Heart left ventricle (tissue), 16 donors: Measurements from ENCODE around the gene IL2RG. TPM values are rescaled to one million over a fixed set of nuclear protein-coding genes. Genes with fewer than 3 reads are reported as not detected.

ENCODE experiments used
- ATAC-seq, 4 donors: fragments of 200-7000 bp; cut with Tn5 transposase; one replicate each; pipeline ENCODE4 v1.9.1; 2020 to 2022; ENCODE audit warnings: moderate library complexity in 4 of 4, mild to moderate bottlenecking in 3 of 4, moderate number of reproducible peaks in 1 of 4
- DNase-seq, 5 donors: peaks; one replicate each; pipeline ENCODE4 v3.0.0-alpha.2; 2020
- H3K27ac ChIP-seq, 12 donors: fragments of 200-600 bp; sonication (generic) in 4 of 12; one replicate each; pipeline versions ENCODE4 v1.5.0 to v1.8.0; 2016 to 2022; ENCODE audit warnings: mild to moderate bottlenecking in 2 of 12
- H3K27me3 ChIP-seq, 9 donors: fragments of 200-600 bp; sonication (generic) in 2 of 9; one replicate each; pipeline versions ENCODE4 v1.5.1 to v1.8.0; 2016 to 2022; ENCODE audit warnings: mild to moderate bottlenecking in 3 of 9
- H3K36me3 ChIP-seq, 9 donors: fragments of 200-600 bp; sonication (generic) in 2 of 9; one replicate each; pipeline versions ENCODE4 v1.5.0 to v1.8.0; 2018 to 2022; ENCODE audit warnings: mild to moderate bottlenecking in 2 of 9
- H3K4me1 ChIP-seq, 12 donors: fragments of 200-600 bp; sonication (generic) in 4 of 12; one replicate each; pipeline versions ENCODE4 v1.5.0 to v1.8.0; 2016 to 2022; ENCODE audit warnings: mild to moderate bottlenecking in 3 of 12
- H3K4me3 ChIP-seq, 12 donors: fragments of 200-600 bp; sonication (generic) in 4 of 12; one replicate each; pipeline versions ENCODE4 v1.5.0 to v1.8.0; 2017 to 2022; ENCODE audit warnings: mild to moderate bottlenecking in 9 of 12, moderate library complexity in 4 of 12
- H3K9me3 ChIP-seq, 12 donors: fragments of 200-600 bp; sonication (generic) in 4 of 12; one replicate each; pipeline versions ENCODE4 v1.5.0 to v1.8.0; 2016 to 2022; ENCODE audit warnings: mild to moderate bottlenecking in 1 of 12
- CTCF ChIP-seq, 12 donors: fragments of 200-600 bp; sonication (generic) in 4 of 12; IDR thresholded peaks; one replicate each; pipeline versions ENCODE4 v1.5.0 to v1.8.0; 2018 to 2022; ENCODE audit warnings: antibody characterized with exemption in 12 of 12, mild to moderate bottlenecking in 5 of 12
- POLR2A ChIP-seq, 2 donors: fragments of 450-650 bp; IDR thresholded peaks; one replicate each; pipeline ENCODE4 v1.6.1; 2017; ENCODE audit warnings: antibody characterized with exemption in 2 of 2, mild to moderate bottlenecking in 2 of 2, moderate library complexity in 2 of 2
- WGBS, 4 donors: extraction: QIAGEN DNeasy Blood & Tissue Kit in 2 of 4; methylation state at CpG; one replicate each; pipeline versions ENCODE4 v1.1.5 to v1.1.7; 2013 to 2018; 5-methylcytosine and 5-hydroxymethylcytosine counted together
- intact Hi-C, 10 donors: fragments of 100-400 bp; cut with DNase I; formaldehyde crosslinking; loops; one replicate each; pipeline versions ENCODE4 v1.11.1 to v1.14.2; 2022
- polyA plus RNA-seq, 2 donors: library from polyadenylated mRNA; stranded (reverse); fragments of 200-250 nt; gene quantifications; one replicate each; pipeline ENCODE4 v1.2.3, GENCODE V29; 2013
- total RNA-seq, 9 donors: library from RNA; depleted of rRNA in 2 of 9; stranded (reverse); fragments of >200 nt in 2 of 9; fragmentation: NEBNext Ultra II Directional in 3 of 9; extraction: Animal tissue kit (Norgen Biotek cat#: 25700) in 3 of 9; gene quantifications; one replicate each; pipeline versions ENCODE4 v1.1.0 to v1.2.4, GENCODE V29; 2016 to 2023
- donor health status: ischemic (EF 13 %, LVEDD 7.1; RV severe dilation, severe dysfunction).
- donor health status: healthy with polysubstance abuse.
- donor health status: DM: no; HTN: yes; CAD: no.
- donor health status: DM: no; HTN: no; CAD: no.
- donor health status: ischemic (EF 25% LVEDD 6.9; RV normal size, moderate dysfunction).
- donor health status: ischemic (EF 25% LVEDD 5.7; RV mildly dilated, moderate dysfunction).
- donor health status: healthy.
- donor health status: DM: yes; HTN: yes; CAD: no.
- donor health status: ischemic (EF 35%, LVEDD 5.7; RV mildly dilated, moderate dysfunction).
- donor health status: nonischemic (EF 11% LVEDD 7.7; RV severe dilation, severe dysfunction).
- donor health status: DM: yes; HTN: yes; CAD: no.
- donor health status: PGD.
- donor health status: ischemic (EF 29% LVEDD 5.4; RV normal size, mild dysfunction).
- donor health status: nonischemic (EF 23%, LVEDD 6.1; RV moderate dilation, normal function).

Gene IL2RG
- total and polyA plus RNA-seq, 11 donors, result 0.44 to 25.2 (median 2.0) TPM

GRCh38 chrX:71106427-71106826 lies 5.0 kb downstream of the IL2RG start, which contains the start of gene CXorf65:
Gene CXorf65 (minus strand): TSS chrX:71106740. CDS start chrX:71106556, 184 bp downstream.
- ATAC-seq, result no peak
- TF ChIP-seq CTCF (IDR thresholded peaks at IDR 0.05), result no peak
- no peak for TF ChIP-seq POLR2A (IDR thresholded peaks at IDR 0.05)
- WGBS, 4 donors, result 67 to 100% (median 92%) methylated on average over 1 of the region's 1 CpG
- Histone ChIP-seq H3K9me3 (no peaks in the 10 kb centered on the region), H3K4me3 (no peak within 1 kb of the TSS), H3K36me3 (no peaks in the 10 kb centered on the region), H3K27me3 (peaks cover 0 to 4% (median 0%) of the 10 kb centered on the region in 9 donors), H3K27ac (no peak within 1 kb of the TSS), H3K4me1 (peaks cover 0 to 19% (median 0%) of the 10 kb centered on the region in 12 donors)
- intact Hi-C loops, result no loop called here
- DNase-seq, result no peak

GRCh38 chrX:71105628-71106027 lies 5.7 kb downstream of the IL2RG start:
- Histone ChIP-seq H3K27ac (no peak overlapping the region), H3K4me3 (no peak overlapping the region), H3K9me3 (no peaks in the 10 kb centered on the region), H3K4me1 (peaks cover 0 to 19% (median 0%) of the 10 kb centered on the region in 12 donors), H3K27me3 (peaks cover 0 to 4% (median 0%) of the 10 kb centered on the region in 9 donors), H3K36me3 (no peaks in the 10 kb centered on the region)
- DNase-seq, result no peak
- TF ChIP-seq POLR2A (IDR thresholded peaks at IDR 0.05), result no peak
- TF ChIP-seq CTCF (IDR thresholded peaks at IDR 0.05), result no peak
- intact Hi-C loops, result no loop called here
- no peak for ATAC-seq
- WGBS, 4 donors, result 82 to 95% (median 88%) methylated on average over 3 of the region's 3 CpGs

DNA sequence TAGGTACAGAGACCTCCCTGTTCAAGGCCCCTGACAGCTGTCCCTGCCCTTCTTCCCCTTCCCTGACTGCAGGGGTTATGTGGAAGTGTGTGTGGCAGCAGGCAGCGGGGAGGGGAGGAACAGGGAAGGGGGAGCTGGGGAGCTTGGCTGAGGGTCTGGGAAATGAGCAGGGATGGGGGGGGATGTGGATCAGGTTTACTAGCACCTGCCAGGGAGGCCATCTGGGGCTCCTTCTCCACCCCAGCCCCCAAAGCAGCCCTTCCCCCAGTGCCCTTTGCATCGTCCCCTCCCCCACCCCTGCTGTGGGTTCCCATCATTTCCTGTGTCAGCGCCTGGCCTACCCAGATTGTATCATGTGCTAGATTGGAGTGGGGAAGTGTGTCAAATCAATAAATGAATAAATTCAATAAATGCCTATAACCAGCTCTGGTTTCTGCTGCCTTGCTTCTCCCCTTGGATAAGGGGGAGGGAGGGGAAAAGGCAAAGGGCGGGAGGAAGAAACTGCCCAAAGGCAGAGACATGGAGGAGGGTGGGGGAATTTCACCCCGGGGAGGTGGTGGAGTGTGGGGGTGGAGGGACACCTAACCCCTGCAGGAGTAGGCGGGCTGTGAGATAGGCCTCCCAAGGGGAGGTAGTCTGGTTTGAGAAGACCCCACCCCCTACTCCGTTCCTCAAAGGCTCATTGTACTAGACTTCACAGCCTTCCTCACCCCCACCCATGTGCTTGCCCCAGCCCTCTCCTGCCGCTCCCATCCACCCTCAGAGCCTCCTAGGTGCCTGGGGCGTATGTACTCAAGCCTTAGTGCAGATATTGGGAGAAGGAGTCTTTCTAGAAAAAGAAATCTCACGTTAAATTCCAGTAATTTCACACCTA lies 8.0 kb downstream of the IL2RG start:
- intact Hi-C loops, result no loop called here
- 35 to 41% (median 38%) methylated on average over 8 to 10 of the region's 10 CpGs for WGBS, 4 donors
- peak in 3 of 4 donors; percentile 13 to 52 (median 37) for ATAC-seq
- TF ChIP-seq POLR2A (IDR thresholded peaks at IDR 0.05) (no peak), CTCF (IDR thresholded peaks at IDR 0.05) (no peak)
- peak in 3 of 5 donors; percentile 8 to 63 (median 28) for DNase-seq
- Histone ChIP-seq H3K4me1 (peaks cover 0 to 19% (median under 1%) of the 10 kb centered on the region in 12 donors), H3K9me3 (no peaks in the 10 kb centered on the region), H3K27ac (peak overlapping the region in 6 of 12 donors; percentile 13 to 77 (median 32)), H3K36me3 (no peaks in the 10 kb centered on the region), H3K4me3 (peak overlapping the region in 4 of 12 donors; percentile 12 to 26 (median 18)), H3K27me3 (no peaks in the 10 kb centered on the region)

GRCh38 chrX:71102292-71102691 lies 9.1 kb downstream of the IL2RG start:
- no peak overlapping the region for H3K27ac ChIP-seq
- DNase-seq (no peak), ATAC-seq (no peak)
- H3K4me1 ChIP-seq, result peaks cover 0 to 26% (median 5%) of the 10 kb centered on the region in 12 donors
- intact Hi-C loops, result no loop called here
- H3K36me3 ChIP-seq, result no peaks in the 10 kb centered on the region
- no peak overlapping the region for H3K4me3 ChIP-seq
- peaks cover 0 to 4% (median 0%) of the 10 kb centered on the region in 9 donors for H3K27me3 ChIP-seq
- no peak for TF ChIP-seq POLR2A (IDR thresholded peaks at IDR 0.05)
- TF ChIP-seq CTCF (IDR thresholded peaks at IDR 0.05), result no peak
- H3K9me3 ChIP-seq, result no peaks in the 10 kb centered on the region
- 54 to 79% (median 69%) methylated on average over 3 of the region's 3 CpGs for WGBS, 4 donors
